ENCODE data around the gene PCOLCE2.

The PCOLCE2 gene

DNA sequence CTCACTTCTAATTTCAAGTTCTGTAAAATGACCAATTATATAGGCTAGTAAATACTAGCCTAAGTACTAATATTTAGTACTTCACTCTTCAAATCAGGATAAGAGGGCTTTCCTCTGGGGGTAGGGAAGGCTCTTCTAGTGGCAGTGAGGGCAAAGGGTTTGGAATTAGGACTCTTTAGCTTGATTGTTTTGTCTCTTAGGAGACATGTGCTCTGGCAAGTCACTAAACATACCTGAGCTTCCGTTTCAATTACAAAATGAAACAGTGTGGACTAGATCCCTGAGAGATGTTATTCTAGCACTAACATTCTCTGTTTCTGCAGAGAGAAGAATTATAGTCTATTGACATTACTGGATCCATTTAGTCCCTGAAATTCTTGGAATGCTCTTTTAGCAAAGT lies 71.5 kb downstream of the PCOLCE2 start:
- DNase-seq (ENCODE audit: low read depth in 1 of 2, low spot score in 1 of 2) = no peak

DNA sequence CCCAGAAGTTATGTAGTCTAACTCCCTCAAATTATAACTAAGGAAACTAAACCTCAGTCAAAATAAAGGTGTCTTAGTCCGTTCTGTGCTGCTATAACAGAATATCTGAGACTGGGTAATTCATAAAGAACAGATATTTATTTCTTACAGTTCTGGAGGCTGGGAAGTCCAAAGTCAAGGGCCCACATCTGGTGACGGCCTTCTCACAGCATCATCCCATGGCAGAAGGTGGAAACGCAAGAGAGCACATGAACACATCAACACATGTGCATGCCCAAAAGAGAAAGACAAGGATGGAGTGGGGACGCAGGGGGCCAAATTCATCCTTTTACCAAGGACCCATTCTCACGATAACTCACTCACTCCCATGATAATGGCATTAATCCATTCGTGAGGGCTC lies 73.1 kb downstream of the PCOLCE2 start:
- DNase-seq (ENCODE audit: low read depth in 1 of 2, low spot score in 1 of 2) = no peak

- DNase-seq (ENCODE audit: low read depth in 1 of 2, low spot score in 1 of 2) = no peak
Observed at GRCh38 chr3:142809259-142809658, 79.6 kb downstream of the PCOLCE2 start.

GRCh38 chr3:142808103-142808917 lies 80.6 kb downstream of the PCOLCE2 start:
- DNase-seq (ENCODE audit: low read depth in 1 of 2, low spot score in 1 of 2) = no peak

- DNase-seq (ENCODE audit: low read depth in 1 of 2, low spot score in 1 of 2) = no peak
Observed at GRCh38 chr3:142802891-142803290, 86.0 kb downstream of the PCOLCE2 start.

DNA sequence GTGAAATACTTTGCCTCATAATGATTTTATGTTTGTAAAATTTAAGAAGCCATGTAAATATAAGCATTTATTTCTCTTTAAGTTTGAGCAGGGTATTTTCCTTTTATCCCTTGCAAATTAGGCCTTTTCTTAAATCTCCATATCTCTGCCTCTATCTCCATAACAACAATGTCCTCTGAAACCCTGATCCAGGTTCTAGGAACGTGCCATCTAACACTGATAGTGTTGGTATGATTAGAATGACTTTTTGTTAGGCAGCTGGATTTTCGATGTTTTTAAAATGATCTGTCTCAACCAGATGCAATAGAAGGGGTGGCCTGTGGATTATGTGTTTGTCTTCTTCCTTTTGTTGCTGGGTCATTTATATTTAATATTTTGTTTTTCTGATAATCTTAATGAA lies 87.1 kb downstream of the PCOLCE2 start:
- DNase-seq (ENCODE audit: low read depth in 1 of 2, low spot score in 1 of 2) = no peak

DNA sequence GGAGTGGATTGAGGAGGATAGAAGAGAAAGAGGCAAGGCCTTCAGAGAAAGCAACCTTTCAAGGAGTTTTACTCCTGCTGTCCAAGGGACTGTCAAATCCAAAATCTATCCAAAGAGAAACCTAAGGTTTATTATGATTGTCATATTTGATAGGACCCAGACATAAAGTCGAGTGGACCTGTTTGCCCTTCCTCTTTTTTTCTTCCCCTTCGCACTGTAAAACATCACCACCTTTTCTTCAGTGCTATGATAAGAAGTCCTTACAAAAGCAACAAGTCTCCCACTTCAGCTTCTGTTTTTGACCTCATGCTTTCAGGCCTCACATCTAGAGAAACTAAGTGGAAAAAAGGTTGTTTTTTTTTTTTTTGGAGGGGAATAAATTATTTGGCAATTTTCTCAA lies 92.1 kb downstream of the PCOLCE2 start:
- no peak for DNase-seq (ENCODE audit: low read depth in 1 of 2, low spot score in 1 of 2)

DNA sequence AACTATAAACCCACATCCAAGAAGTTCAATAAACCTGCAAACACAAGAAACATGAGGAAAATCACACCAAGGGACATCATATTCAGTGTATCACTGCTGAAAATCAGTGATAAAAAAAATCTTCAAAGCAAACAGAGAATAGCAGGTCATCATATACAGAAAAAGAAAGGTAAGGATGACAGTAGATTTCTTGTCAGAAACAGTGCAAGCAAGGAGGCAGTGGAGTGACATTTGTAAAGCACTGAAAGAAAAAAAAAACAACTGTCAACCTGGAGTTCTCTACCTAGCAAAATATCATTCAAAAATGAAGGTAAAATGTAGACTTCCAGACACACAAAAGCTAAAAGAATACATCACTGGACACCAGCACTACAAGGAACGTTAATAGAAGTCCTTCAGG lies 93.6 kb downstream of the PCOLCE2 start:
- no peak for DNase-seq (ENCODE audit: low read depth in 1 of 2, low spot score in 1 of 2)

GRCh38 chr3:142794508-142794907 lies 94.4 kb downstream of the PCOLCE2 start:
- DNase-seq (ENCODE audit: low read depth in 1 of 2, low spot score in 1 of 2) = no peak

DNA sequence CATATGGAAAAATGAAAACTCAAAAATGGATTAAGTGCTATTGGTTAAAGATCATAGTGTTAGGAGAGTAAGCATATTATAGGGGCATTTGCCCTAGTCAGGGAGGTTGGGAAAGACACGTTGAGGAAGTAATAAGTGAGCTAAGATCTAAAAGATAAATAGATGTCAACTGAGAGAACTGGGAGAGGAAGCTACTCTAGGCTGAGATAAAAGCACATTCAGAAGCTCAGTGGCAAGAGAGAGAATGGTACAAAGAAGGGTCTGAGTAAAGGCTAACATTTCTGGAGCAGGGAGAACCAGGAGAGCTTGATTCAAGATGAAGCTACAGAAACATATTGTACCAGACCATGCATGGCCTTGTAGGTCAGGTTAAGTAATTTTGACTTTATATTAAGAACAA lies 101.2 kb downstream of the PCOLCE2 start:
- DNase-seq (ENCODE audit: low read depth in 1 of 2, low spot score in 1 of 2) = no peak

- DNase-seq (ENCODE audit: low read depth in 1 of 2, low spot score in 1 of 2) = no peak
Observed at GRCh38 chr3:142785996-142786395, 102.9 kb downstream of the PCOLCE2 start.

GRCh38 chr3:142784228-142784627 lies 104.7 kb downstream of the PCOLCE2 start:
- no peak for DNase-seq (ENCODE audit: low read depth in 1 of 2, low spot score in 1 of 2)

GRCh38 chr3:142782616-142783015 lies 106.3 kb downstream of the PCOLCE2 start:
- DNase-seq (ENCODE audit: low read depth in 1 of 2, low spot score in 1 of 2) = no peak

DNA sequence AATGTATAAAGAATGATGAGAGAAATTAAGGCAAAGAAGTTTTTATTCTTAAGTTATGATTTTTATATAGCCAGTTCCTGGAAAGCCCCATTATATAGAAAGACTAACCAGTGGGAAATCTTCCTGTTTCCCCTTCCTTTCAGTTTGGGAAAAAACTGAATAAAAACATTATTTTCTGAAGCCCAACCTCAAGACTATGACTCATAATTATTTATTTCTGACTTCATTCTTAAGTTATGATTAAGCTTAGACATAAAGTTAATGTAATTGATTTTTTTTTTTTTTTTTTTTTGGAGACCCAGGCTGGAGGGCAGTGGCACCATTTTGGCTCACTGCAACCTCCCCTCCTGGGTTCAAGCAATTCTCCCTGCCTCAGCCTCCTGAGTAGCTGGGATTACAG lies 109.3 kb downstream of the PCOLCE2 start:
- DNase-seq (ENCODE audit: low read depth in 1 of 2, low spot score in 1 of 2) = no peak

DNA sequence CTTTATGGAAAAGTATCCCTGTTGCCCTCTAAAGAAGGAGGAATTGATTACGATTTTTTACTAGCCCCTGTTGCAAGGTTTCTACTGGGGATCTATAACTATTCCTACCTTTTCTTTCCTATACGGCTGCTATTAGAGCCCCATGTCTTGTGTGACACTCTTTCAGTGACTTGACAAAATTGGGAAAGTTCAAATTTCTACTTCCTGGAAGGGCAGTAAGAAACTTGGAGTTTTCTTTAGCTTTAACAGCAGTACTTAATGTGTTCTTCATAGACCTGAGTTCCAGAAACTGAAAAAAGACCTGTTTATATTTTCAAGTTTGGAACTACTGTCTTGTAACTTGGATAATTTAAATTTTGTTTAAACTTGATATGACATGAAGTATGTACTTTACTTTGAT lies 110.3 kb downstream of the PCOLCE2 start:
- DNase-seq (ENCODE audit: low read depth in 1 of 2, low spot score in 1 of 2) = no peak

- DNase-seq (ENCODE audit: low read depth in 1 of 2, low spot score in 1 of 2) = no peak
Observed at GRCh38 chr3:142777927-142778326, 111.0 kb downstream of the PCOLCE2 start.

DNA sequence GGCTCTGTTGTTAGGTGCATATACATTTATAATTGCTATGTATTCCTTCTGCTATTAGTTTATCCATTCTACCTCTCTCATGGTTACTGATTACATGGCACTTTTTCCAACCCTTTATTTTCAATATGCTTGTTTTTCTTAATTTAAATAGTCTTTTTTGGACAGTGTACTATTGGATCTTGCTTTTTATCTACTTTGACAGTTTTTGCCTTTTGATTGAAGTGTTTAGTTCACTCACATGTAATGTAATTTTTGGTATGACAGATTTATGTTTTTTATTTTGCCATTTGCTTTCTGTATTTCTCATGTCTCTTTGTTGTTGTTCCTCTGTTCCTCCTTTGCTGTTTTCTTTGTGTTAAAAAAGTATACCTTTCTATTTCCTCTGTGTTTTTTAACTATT lies 120.5 kb downstream of the PCOLCE2 start:
- DNase-seq (ENCODE audit: low read depth in 1 of 2, low spot score in 1 of 2) = no peak

Measured in stimulated activated CD4-positive, alpha-beta T cell treated with anti-CD3 and anti-CD28 coated beads, Interleukin-15, amount 100 ng/mL, for 1 hour (primary cell).